NCI-H1048 (cell line): ENCODE data around the gene PITPNC1.
"Not testable (repeated sequence)": the region's sequence is repeated elsewhere in the genome, so short reads cannot be mapped to it uniquely, and the experiment has no call there.

Experiments
- DNase-seq: peaks from one replicate; lab custom pipeline; 2025; lab: John Stamatoyannopoulos, UW

Gene PITPNC1

GRCh38 chr17:67516571-67516970 is 139.5 kb downstream of the PITPNC1 start:
- not testable (repeated sequence) for DNase-seq

GRCh38 chr17:67517325-67517724 is 140.2 kb downstream of the PITPNC1 start:
- DNase-seq = no peak

- no peak for DNase-seq
Observed at GRCh38 chr17:67518876-67519275, 141.8 kb downstream of the PITPNC1 start.

- DNase-seq = no peak
Observed at GRCh38 chr17:67519801-67520251, 142.7 kb downstream of the PITPNC1 start.

- DNase-seq = no peak
Observed at GRCh38 chr17:67520252-67520906, 143.3 kb downstream of the PITPNC1 start.

- DNase-seq = no peak
Observed at GRCh38 chr17:67520916-67521774, 144.1 kb downstream of the PITPNC1 start.

- DNase-seq = no peak
Observed at GRCh38 chr17:67521775-67522069, 144.6 kb downstream of the PITPNC1 start.

- no peak for DNase-seq
Observed at GRCh38 chr17:67523101-67523500, 146.0 kb downstream of the PITPNC1 start.

- DNase-seq = no peak
Observed at GRCh38 chr17:67525239-67526135, 148.4 kb downstream of the PITPNC1 start.

- no peak for DNase-seq
Observed at GRCh38 chr17:67526700-67527099, 149.6 kb downstream of the PITPNC1 start.

GRCh38 chr17:67528751-67529436 is 151.8 kb downstream of the PITPNC1 start:
- no peak for DNase-seq

GRCh38 chr17:67531291-67531690 is 154.2 kb downstream of the PITPNC1 start:
- DNase-seq = no peak

- DNase-seq = no peak
Observed at GRCh38 chr17:67532326-67532871, 155.3 kb downstream of the PITPNC1 start.

GRCh38 chr17:67534941-67535340 is 157.9 kb downstream of the PITPNC1 start:
- DNase-seq = no peak

- DNase-seq = no peak
Observed at GRCh38 chr17:67542219-67543114, 165.4 kb downstream of the PITPNC1 start.

GRCh38 chr17:67544364-67544955 is 167.4 kb downstream of the PITPNC1 start:
- DNase-seq = no peak

- DNase-seq = no peak
Observed at GRCh38 chr17:67546578-67547527, 169.8 kb downstream of the PITPNC1 start.

GRCh38 chr17:67548693-67549092 is 171.6 kb downstream of the PITPNC1 start:
- DNase-seq = no peak

- no peak for DNase-seq
Observed at GRCh38 chr17:67549820-67550219, 172.7 kb downstream of the PITPNC1 start.
